K562 (cell line): ENCODE results near the gene TRPM2. TPM values are rescaled to one million over a fixed set of nuclear protein-coding genes. Genes with fewer than 3 reads are reported as not detected.
"Not testable (repeated sequence)": the region's sequence is repeated elsewhere in the genome, so short reads cannot be mapped to it uniquely, and the experiment has no call there.

Experiments
- ATAC-seq: fragments of 200-7000 bp; cut with Tn5 transposase; 3 replicates; pipeline ENCODE4 v1.9.1; 2020; ENCODE audit warnings: moderate library complexity
- BruUV-seq: library from RNA; stranded (reverse); fragments of 400-500 nt; replicated peaks from 2 replicates; lab custom pipeline; 2021; lab: Mats Ljungman, UMichigan
- CTCF ChIA-PET: fragments of 300-600 bp; formaldehyde crosslinking; extraction: SDS; loops from one replicate; lab custom pipeline; 2021; ENCODE audit warnings: low intra/inter-chr PET ratio; lab: Yijun Ruan, JAX
- POLR2A ChIA-PET: fragments of 300-600, 350-650 bp; sonication (Branson Sonifier 250); formaldehyde crosslinking; extraction: SDS; loops from one replicate; lab custom pipeline; 2021; ENCODE audit warnings: antibody characterized with exemption, inconsistent platforms; lab: Yijun Ruan, JAX
- DNase-seq, 4 experiments: peaks; one replicate each; pipeline versions ENCODE4 v3.0.0 to v3.0.0-alpha.2; 2011 to 2018; ENCODE audit warnings: low spot score in 3 of 4, mixed read lengths in 3 of 4; ENCODE audit errors: extremely low read depth in 1 of 4
- FAIRE-seq: peaks from 2 replicates; lab custom pipeline; 2011; peaks lifted over from hg19 to GRCh38; lab: Jason Lieb, UNC
- H2AFZ ChIP-seq: 2 replicates; pipeline ENCODE4 v1.6.0; 2011; ENCODE audit warnings: low read depth, low read length, control low read depth, inconsistent platforms
- H3K27ac ChIP-seq: fragments of 200-600 bp; 3 replicates; pipeline ENCODE4 v1.8.0; 2011; ENCODE audit warnings: low read depth, mild to moderate bottlenecking, control low read depth, inconsistent platforms, low read length, moderate library complexity, mixed read lengths; ENCODE audit errors: extremely low read depth
- H3K27me3 ChIP-seq, 2 experiments: fragments of 300-600 bp in 1 of 2; 2 replicates in 1 of 2; 3 replicates in 1 of 2; pipeline versions ENCODE4 v1.6.0 to v1.8.0; 2011; ENCODE audit warnings: inconsistent platforms in 2 of 2, low read length in 2 of 2, mild to moderate bottlenecking in 1 of 2, mixed read lengths in 1 of 2, moderate library complexity in 1 of 2; ENCODE audit not compliant: control insufficient read depth in 2 of 2, insufficient read depth in 2 of 2
- H3K36me3 ChIP-seq: fragments of 300-600 bp; 3 replicates; pipeline ENCODE4 v1.8.0; 2011; ENCODE audit warnings: mild to moderate bottlenecking, low read length, inconsistent platforms; ENCODE audit not compliant: control insufficient read depth, insufficient read depth
- H3K4me1 ChIP-seq, 2 experiments: fragments of 200-600 bp in 1 of 2; replicated peaks in 1 of 2; 2 replicates in 1 of 2; 3 replicates in 1 of 2; pipeline versions ENCODE4 v1.5.1 to v1.8.0; 2011; ENCODE audit warnings: inconsistent platforms in 2 of 2, low read length in 2 of 2, mild to moderate bottlenecking in 1 of 2, mixed read lengths in 1 of 2, moderate library complexity in 1 of 2; ENCODE audit not compliant: control insufficient read depth in 2 of 2, insufficient read depth in 2 of 2
- H3K4me2 ChIP-seq: 2 replicates; pipeline ENCODE4 v1.6.1; 2011; ENCODE audit warnings: low read length, control low read depth, inconsistent platforms, mixed read lengths; ENCODE audit not compliant: insufficient read depth
- H3K4me3 ChIP-seq: fragments of 200-600 bp; sonication (generic), shearing (Covaris generic); 2 replicates; pipeline ENCODE4 v1.5.1; 2016; ENCODE audit warnings: control low read depth, inconsistent platforms
- H3K79me2 ChIP-seq: fragments of 200-600 bp; 3 replicates; pipeline ENCODE4 v1.8.0; 2011; ENCODE audit warnings: low read length, inconsistent platforms; ENCODE audit not compliant: control insufficient read depth, insufficient read depth
- H3K9ac ChIP-seq, 2 experiments: 2 replicates each; pipeline versions ENCODE4 v1.6.0 to v1.6.1; 2011; ENCODE audit warnings: low read depth in 2 of 2, low read length in 2 of 2, control low read depth in 1 of 2, inconsistent platforms in 1 of 2, mild to moderate bottlenecking in 1 of 2, mixed read lengths in 1 of 2; ENCODE audit not compliant: insufficient read depth in 1 of 2
- H3K9me1 ChIP-seq: one replicate; pipeline ENCODE4 v1.6.0; 2011; ENCODE audit warnings: inconsistent platforms, mild to moderate bottlenecking, low read length, moderate library complexity; ENCODE audit not compliant: control insufficient read depth, insufficient read depth
- H3K9me3 ChIP-seq: replicated peaks from 2 replicates; pipeline ENCODE4 v1.5.1; 2011; ENCODE audit warnings: low read depth, low read length, inconsistent platforms; ENCODE audit not compliant: control insufficient read depth, insufficient read depth
- H4K20me1 ChIP-seq: replicated peaks from 2 replicates; pipeline ENCODE4 v1.6.1; 2011; ENCODE audit warnings: low read length, inconsistent platforms, mixed read lengths; ENCODE audit not compliant: control insufficient read depth, insufficient read depth
- C11orf30 ChIP-seq: fragments of 450-650 bp; IDR thresholded peaks from 2 replicates; pipeline ENCODE4 v1.6.1; 2016; ENCODE audit warnings: low read depth, mild to moderate bottlenecking
- CREM ChIP-seq: IDR thresholded peaks from 2 replicates; pipeline ENCODE4 v1.6.1; 2014; ENCODE audit warnings: antibody characterized with exemption, low read depth
- MAFG ChIP-seq: fragments of 450-650 bp; conservative IDR thresholded peaks from 2 replicates; pipeline ENCODE4 v1.6.1; 2016; ENCODE audit warnings: missing genetic modification characterization, missing compliant biosample characterization
- MAFK ChIP-seq: IDR thresholded peaks from 2 replicates; pipeline ENCODE4 v1.6.1; 2011; ENCODE audit warnings: low read length, improper control_type of control experiment
- PURB ChIP-seq: sonication (generic); formaldehyde crosslinking; IDR thresholded peaks from 2 replicates; pipeline ENCODE4 v1.9.0; 2021; ENCODE audit warnings: low read depth, mild to moderate bottlenecking, missing genetic modification reagents
- RBM14 ChIP-seq: fragments of 200-400 bp; formaldehyde crosslinking; IDR thresholded peaks from 2 replicates; pipeline ENCODE4 v1.6.1; 2018; ENCODE audit warnings: low read depth, mild to moderate bottlenecking, low read length, moderate library complexity, borderline replicate concordance; ENCODE audit not compliant: insufficient read depth
- RFX7 ChIP-seq: fragments of 250-450 bp; sonication (Bioruptor Pico); IDR thresholded peaks from 2 replicates; pipeline ENCODE4 v1.5.1; 2021; ENCODE audit warnings: mild to moderate bottlenecking
- SMARCA4 ChIP-seq: fragments of 450-650 bp; IDR thresholded peaks from 2 replicates; pipeline ENCODE4 v1.6.1; 2016
- SREBF2 ChIP-seq: sonication (generic); formaldehyde crosslinking; IDR thresholded peaks from 2 replicates; pipeline ENCODE4 v1.4.0; 2020; ENCODE audit warnings: mild to moderate bottlenecking, missing genetic modification reagents
- ZNF316 ChIP-seq: fragments of 450-650 bp; IDR thresholded peaks from 2 replicates; pipeline ENCODE4 v1.6.1; 2016
- WGBS: fragments of 100-300 bp; shearing (Covaris generic); methylation state at CpG from one replicate; pipeline ENCODE4 v1.1.6; 2016; ENCODE audit warnings: low coverage, mixed read lengths; ENCODE audit not compliant: insufficient coverage; ENCODE audit errors: missing lambda C conversion rate; 5-methylcytosine and 5-hydroxymethylcytosine counted together
- in situ Hi-C: fragments of 300-500 bp; cut with MboI; formaldehyde crosslinking; loops from 4 replicates; pipeline ENCODE4 v1.15.0; 2018; ENCODE audit warnings: inconsistent platforms, mixed read lengths
- intact Hi-C: fragments of 100-400 bp; cut with micrococcal nuclease; formaldehyde crosslinking; loops from 2 replicates; pipeline ENCODE4 v1.14.2; 2022
- polyA plus RNA-seq, 8 experiments: library from polyadenylated mRNA; depleted of rRNA in 4 of 8; stranded (reverse) in 5 of 8; unstranded in 3 of 8; fragments of >200 nt; fragmentation: Nextera tagmentation in 2 of 8; fragmentation: Illumina TruSeq in 1 of 8; extraction: Ambion mirVana in 2 of 8; extraction: Trizol in 1 of 8; gene quantifications; 2 replicates each; pipeline versions ENCODE4 v1.2.1 to v1.2.3, GENCODE V29; 2011 to 2014; ENCODE audit warnings: inconsistent platforms in 1 of 8, missing spikeins in 1 of 8
- total RNA-seq, 7 experiments: library from RNA; depleted of rRNA in 6 of 7; stranded (reverse); fragments of >200 nt in 6 of 7; fragmentation: Illumina TruSeq in 2 of 7; extraction: Trizol in 2 of 7; gene quantifications; 2 replicates each; pipeline versions ENCODE4 v1.2.1 to v1.2.3, GENCODE V29; 2011 to 2021; ENCODE audit warnings: low replicate concordance in 1 of 7
- TF ChIP-seq, protein P1 (sequence below): fragments of 450-650 bp; formaldehyde crosslinking; conservative IDR thresholded peaks from 2 replicates; pipeline ENCODE4 v1.4.0; 2022; ENCODE audit warnings: mild to moderate bottlenecking, missing genetic modification characterization
- TF ChIP-seq, protein P2 (sequence below): IDR thresholded peaks from 2 replicates; pipeline ENCODE4 v1.6.1; 2014; ENCODE audit warnings: antibody characterized with exemption
- TF ChIP-seq, protein P3 (sequence below): IDR thresholded peaks from 2 replicates; pipeline ENCODE4 v1.6.1; 2016; ENCODE audit warnings: missing genetic modification characterization, missing compliant biosample characterization

TRPM2 gene
- total and polyA plus RNA-seq, 9 of the 15 experiments (the other 6 are each of a cell fraction or from before 2014, with no cell fraction given) = 0.33 to 2.1 (median 0.98) TPM; not detected in 2

DNA sequence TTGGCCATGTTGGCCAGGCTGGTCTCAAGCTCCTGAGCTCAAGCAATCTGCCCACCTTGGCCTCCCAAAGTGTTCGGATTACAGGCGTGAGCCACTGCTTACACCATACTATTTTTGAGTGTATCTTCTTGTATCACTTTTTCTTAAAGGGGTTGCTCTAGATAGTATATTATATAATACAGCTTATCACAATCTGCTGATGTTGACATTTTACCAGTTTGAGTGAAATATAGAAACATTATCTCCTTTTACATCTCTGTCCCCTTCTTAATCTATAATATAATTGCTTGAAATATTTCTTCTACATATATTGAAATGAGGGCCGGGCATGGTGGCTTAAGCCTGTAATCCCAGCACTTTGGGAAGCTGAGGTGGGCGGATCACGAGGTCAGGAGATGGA lies 8.5 kb downstream of the TRPM2 start:
- ATAC-seq, CTCF ChIA-PET, in situ Hi-C loops, H3K9me1 ChIP-seq, DNase-seq, FAIRE-seq, H4K20me1 ChIP-seq, H2AFZ ChIP-seq, H3K4me2 ChIP-seq, H3K27ac ChIP-seq, POLR2A ChIA-PET, H3K36me3 ChIP-seq, H3K4me3 ChIP-seq, BruUV-seq, H3K79me2 ChIP-seq, H3K9me3 ChIP-seq, intact Hi-C loops, H3K9ac ChIP-seq: not testable (repeated sequence)
- TF ChIP-seq MAFK = peak; percentile 14; the same call in 1 of the 2 replicates
- TF ChIP-seq MAFG = peak; percentile 20; the same call in 1 of the 2 replicates
- peak; percentile 77 for TF ChIP-seq ZNF316
- peak; percentile 52; the same call in 1 of the 2 replicates for TF ChIP-seq C11orf30
- 4% methylated on average over 5 of the region's 5 CpGs for WGBS
- Histone ChIP-seq H3K27me3 (peaks cover 40 to 75% of the 10 kb centered on the region in 2 experiments; a peak in 4 of 5 replicates), H3K4me1 (peaks cover 0 to 10% of the 10 kb centered on the region in 2 experiments; a peak in 1 of 5 replicates)

DNA sequence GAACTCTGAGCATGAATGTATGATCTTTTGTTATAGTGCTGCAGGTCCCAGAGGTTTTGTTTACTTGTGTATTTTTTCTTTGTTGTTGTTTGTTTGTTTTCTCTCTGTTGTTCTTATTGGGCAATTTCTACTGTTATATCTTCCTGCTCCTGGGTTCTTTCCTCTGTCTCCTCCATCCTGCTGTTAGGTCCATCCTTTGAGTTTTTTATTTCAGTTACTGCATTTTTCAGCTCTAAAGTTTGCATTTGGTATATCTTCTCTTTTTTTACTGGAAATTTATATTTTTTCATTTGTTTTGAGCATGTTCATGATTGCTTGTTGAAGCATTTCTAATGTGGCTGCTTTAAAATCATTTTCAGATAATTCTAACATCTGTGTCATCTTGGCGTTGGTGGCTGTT lies 9.9 kb downstream of the TRPM2 start:
- in situ Hi-C loops (no loop called here), intact Hi-C loops (no loop called here)
- ChIA-PET CTCF (no interaction called here), POLR2A (interaction anchor here (1.6 kb wide), 1 partner anchor 18 kb away, joined by 5 read pairs; no protein-coding TSS in a partner anchor)
- H3K9me3 ChIP-seq = peaks cover 1% of the 10 kb centered on the region; the same call in 1 of the 2 replicates
- no peak for FAIRE-seq
- no peaks in the 10 kb centered on the region for H3K36me3 ChIP-seq
- H3K4me2 ChIP-seq = no peak overlapping the region
- H2AFZ ChIP-seq = no peak overlapping the region
- no peak overlapping the region for H3K9ac ChIP-seq
- no peak overlapping the region for H3K27ac ChIP-seq
- H3K9me1 ChIP-seq = no peaks in the 10 kb centered on the region
- no peak for ATAC-seq
- H3K4me3 ChIP-seq = no peak overlapping the region
- peaks cover 31 to 75% of the 10 kb centered on the region in 2 experiments; a peak in 4 of 5 replicates for H3K27me3 ChIP-seq
- H3K4me1 ChIP-seq = peaks cover 0 to 12% of the 10 kb centered on the region in 2 experiments; a peak in 1 of 5 replicates
- H3K79me2 ChIP-seq = no peaks in the 10 kb centered on the region
- WGBS = 0% methylated on average over 1 of the region's 1 CpG
- no TSS peak for BruUV-seq
- no peak for DNase-seq
- no peaks in the 10 kb centered on the region; the same call in 1 of the 2 replicates for H4K20me1 ChIP-seq
- TF ChIP-seq SREBF2 (CRISPR knock-in tag) = no peak
- TF ChIP-seq, protein P1, sequence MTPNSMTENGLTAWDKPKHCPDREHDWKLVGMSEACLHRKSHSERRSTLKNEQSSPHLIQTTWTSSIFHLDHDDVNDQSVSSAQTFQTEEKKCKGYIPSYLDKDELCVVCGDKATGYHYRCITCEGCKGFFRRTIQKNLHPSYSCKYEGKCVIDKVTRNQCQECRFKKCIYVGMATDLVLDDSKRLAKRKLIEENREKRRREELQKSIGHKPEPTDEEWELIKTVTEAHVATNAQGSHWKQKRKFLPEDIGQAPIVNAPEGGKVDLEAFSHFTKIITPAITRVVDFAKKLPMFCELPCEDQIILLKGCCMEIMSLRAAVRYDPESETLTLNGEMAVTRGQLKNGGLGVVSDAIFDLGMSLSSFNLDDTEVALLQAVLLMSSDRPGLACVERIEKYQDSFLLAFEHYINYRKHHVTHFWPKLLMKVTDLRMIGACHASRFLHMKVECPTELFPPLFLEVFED = no peak
- no peak for TF ChIP-seq PURB (CRISPR knock-in tag)
- no peak for TF ChIP-seq SMARCA4
- no peak for TF ChIP-seq CREM
- TF ChIP-seq, protein P2, sequence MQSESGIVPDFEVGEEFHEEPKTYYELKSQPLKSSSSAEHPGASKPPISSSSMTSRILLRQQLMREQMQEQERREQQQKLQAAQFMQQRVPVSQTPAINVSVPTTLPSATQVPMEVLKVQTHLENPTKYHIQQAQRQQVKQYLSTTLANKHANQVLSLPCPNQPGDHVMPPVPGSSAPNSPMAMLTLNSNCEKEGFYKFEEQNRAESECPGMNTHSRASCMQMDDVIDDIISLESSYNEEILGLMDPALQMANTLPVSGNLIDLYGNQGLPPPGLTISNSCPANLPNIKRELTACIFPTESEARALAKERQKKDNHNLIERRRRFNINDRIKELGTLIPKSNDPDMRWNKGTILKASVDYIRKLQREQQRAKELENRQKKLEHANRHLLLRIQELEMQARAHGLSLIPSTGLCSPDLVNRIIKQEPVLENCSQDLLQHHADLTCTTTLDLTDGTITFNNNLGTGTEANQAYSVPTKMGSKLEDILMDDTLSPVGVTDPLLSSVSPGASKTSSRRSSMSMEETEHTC = no peak
- TF ChIP-seq, protein P3, sequence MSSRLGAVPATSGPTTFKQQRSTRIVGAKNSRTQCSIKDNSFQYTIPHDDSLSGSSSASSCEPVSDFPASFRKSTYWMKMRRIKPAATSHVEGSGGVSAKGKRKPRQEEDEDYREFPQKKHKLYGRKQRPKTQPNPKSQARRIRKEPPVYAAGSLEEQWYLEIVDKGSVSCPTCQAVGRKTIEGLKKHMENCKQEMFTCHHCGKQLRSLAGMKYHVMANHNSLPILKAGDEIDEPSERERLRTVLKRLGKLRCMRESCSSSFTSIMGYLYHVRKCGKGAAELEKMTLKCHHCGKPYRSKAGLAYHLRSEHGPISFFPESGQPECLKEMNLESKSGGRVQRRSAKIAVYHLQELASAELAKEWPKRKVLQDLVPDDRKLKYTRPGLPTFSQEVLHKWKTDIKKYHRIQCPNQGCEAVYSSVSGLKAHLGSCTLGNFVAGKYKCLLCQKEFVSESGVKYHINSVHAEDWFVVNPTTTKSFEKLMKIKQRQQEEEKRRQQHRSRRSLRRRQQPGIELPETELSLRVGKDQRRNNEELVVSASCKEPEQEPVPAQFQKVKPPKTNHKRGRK (tag) = no peak
- TF ChIP-seq RFX7 = no peak
- TF ChIP-seq RBM14 = no peak
